Measurements from ENCODE around the gene NPTXR. TPM values are rescaled to one million over a fixed set of nuclear protein-coding genes. Genes with fewer than 3 reads are reported as not detected.

Gene NPTXR
- polyA plus RNA-seq, 1 experiment: 1.7 TPM

DNA sequence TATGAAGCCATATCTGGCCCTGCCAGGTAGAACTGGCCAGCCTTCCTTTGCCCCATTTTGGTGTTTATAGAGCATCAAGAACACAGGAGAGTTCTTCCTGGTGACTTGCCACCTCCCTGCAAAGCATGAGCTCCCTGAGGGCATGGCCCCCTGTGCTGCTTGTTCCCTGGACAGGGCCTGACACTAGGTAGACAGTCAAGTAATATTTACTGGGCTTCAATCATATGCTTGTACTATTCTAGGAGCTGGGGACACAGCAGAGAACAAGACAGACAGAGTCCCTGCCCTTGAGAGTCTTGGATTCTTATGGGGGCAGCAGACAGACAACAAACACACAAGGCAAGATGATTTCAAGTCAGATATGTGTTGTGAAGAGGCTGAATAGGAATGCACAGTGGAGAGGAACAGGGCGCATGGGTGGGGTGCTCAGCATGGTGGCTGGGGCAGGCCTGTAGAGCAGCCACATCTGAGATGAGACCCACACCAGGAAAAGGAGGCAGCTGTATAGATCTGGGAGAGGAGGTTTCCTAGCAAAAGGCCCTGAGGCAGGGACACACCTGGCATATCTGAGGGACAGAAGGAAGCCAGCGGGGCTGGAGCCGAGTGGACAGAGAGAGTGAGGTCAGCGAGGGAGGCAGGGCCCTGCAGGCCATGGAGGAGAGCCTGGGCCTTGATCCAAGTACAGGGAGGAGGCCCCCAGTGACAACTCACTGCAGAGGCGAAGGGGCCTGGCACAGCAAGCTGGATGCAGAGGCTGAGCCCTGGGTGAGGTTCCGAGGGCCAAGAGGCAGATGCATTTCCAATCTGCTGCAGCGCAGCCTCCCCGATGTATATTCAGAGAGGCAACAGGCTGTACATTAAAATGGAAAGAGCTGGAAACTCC, 38.4 kb upstream of the NPTXR start:
- POLR2A ChIA-PET: no interaction called here
- H3K27ac ChIP-seq (ENCODE audit: low read depth, low read length): peak overlapping the region; percentile 78
- CTCF ChIA-PET: interaction anchor here (0.5 to 7.5 kb wide), 3 partner anchors 11 to 137 kb away, joined by 3 to 32 read pairs (median 10); no protein-coding TSS in a partner anchor
- no peak overlapping the region for H3K4me3 ChIP-seq (ENCODE audit: low read depth, low read length)
- no peak for TF ChIP-seq CTCF (IDR thresholded peaks at IDR 0.05; ENCODE audit: low read depth, low read length)
- DNase-seq (ENCODE audit: low read depth, low spot score): no peak
- no peaks in the 10 kb centered on the region for H3K9me3 ChIP-seq (ENCODE audit: control insufficient read depth, insufficient read depth, low read length)
- peaks cover 5% of the 10 kb centered on the region for H3K27me3 ChIP-seq (ENCODE audit: control insufficient read depth, insufficient read depth, low read length)

DNA sequence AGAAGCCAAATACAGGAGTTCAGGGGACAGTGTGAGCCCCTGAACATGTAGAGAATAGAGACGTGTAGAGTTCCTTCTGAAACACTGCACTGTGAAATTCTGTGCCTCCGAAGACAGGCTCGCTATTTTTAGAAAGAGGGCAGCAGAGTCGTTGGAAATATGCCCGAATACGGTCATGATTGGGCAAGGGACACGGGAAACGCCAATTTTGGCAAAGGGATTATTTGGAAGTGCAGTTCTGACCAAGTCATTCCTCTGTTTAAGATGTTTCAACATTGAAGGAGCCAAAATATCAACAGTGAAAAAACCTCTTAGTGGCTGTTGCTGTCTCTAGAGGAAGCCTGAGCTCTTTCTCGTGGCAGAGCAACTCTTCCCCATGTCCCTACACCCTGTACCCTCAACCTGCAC, 37.6 kb upstream of the NPTXR start:
- Histone ChIP-seq H3K9me3 (ENCODE audit: control insufficient read depth, insufficient read depth, low read length) (no peaks in the 10 kb centered on the region), H3K27ac (ENCODE audit: low read depth, low read length) (peak overlapping the region; percentile 78)
- CTCF ChIA-PET: interaction anchor here (0.5 to 7.5 kb wide), 4 partner anchors 10 to 137 kb away, joined by 3 to 32 read pairs (median 7); no protein-coding TSS in a partner anchor

DNA sequence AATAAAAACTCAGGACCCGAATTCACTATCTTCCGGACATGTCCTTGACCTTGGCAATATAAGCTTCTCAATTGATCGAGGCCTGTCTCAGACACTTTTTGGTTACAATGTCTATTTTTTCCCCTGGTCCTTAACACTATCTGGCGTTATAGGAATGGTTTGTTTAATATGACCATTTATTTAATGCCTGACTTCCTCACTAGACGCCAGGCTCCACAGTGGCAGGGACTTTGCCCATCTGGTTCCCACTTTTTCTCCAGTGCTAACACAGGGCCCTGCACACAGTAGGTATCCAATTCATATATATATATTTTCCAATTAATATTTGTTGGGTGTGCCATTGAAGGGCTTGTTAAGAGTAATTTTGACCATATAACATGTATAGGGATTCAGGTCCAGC, 36.1 kb upstream of the NPTXR start:
- Histone ChIP-seq H3K27me3 (ENCODE audit: control insufficient read depth, insufficient read depth, low read length) (peaks cover 5% of the 10 kb centered on the region), H3K4me3 (ENCODE audit: low read depth, low read length) (no peak overlapping the region), H3K27ac (ENCODE audit: low read depth, low read length) (no peak overlapping the region), H3K9me3 (ENCODE audit: control insufficient read depth, insufficient read depth, low read length) (no peaks in the 10 kb centered on the region)
- no peak for TF ChIP-seq CTCF (IDR thresholded peaks at IDR 0.05; ENCODE audit: low read depth, low read length)
- CTCF ChIA-PET: interaction anchor here (7.5 kb wide), 1 partner anchor 10 kb away, joined by 32 read pairs; no protein-coding TSS in a partner anchor
- no peak for DNase-seq (ENCODE audit: low read depth, low spot score)
- POLR2A ChIA-PET: no interaction called here

More for the DNA sequence above, 37.6 kb upstream of the NPTXR start:
- no peak for TF ChIP-seq CTCF (IDR thresholded peaks at IDR 0.05; ENCODE audit: low read depth, low read length)
- Histone ChIP-seq H3K4me3 (ENCODE audit: low read depth, low read length) (peak overlapping the region; percentile 13; the same call in 1 of the 2 replicates), H3K27me3 (ENCODE audit: control insufficient read depth, insufficient read depth, low read length) (peaks cover 5% of the 10 kb centered on the region)
- DNase-seq (ENCODE audit: low read depth, low spot score): peak; percentile 56
- POLR2A ChIA-PET: interaction anchor here (0.9 kb wide), 1 partner anchor 43 kb away, joined by 3 read pairs; no protein-coding TSS in a partner anchor

DNA sequence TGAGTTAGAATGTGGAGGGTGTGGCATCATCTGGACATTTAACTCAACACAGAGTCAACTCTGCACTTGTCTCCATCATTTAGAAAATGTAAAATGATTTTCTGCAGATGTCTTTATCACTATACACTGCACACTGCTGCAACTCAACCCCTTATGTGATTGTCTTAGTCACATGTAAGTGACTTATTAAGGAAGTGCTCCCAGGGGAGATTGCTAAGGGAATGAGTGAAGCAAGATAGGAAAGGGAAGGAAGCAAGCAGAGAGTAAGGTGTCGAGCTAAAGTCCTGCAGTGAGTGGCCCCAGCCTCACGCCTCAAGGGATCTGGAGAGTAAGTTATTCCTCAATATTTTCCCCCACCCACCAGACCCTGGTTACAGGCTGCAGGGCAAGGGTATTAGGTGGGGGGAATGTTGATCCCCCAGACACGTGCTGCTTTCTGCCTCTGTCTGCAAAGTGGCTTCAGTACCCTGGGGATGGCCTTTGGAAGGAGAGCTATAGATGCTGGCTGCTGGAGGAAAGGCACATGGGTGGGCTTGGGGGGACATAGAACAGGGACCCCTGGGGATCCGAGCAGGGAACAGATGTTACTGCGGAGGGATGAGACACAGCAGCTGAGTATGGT, 35.4 kb upstream of the NPTXR start:
- POLR2A ChIA-PET: no interaction called here
- no peak for TF ChIP-seq CTCF (IDR thresholded peaks at IDR 0.05; ENCODE audit: low read depth, low read length)
- Histone ChIP-seq H3K4me3 (ENCODE audit: low read depth, low read length) (no peak overlapping the region), H3K27me3 (ENCODE audit: control insufficient read depth, insufficient read depth, low read length) (peaks cover 6% of the 10 kb centered on the region), H3K9me3 (ENCODE audit: control insufficient read depth, insufficient read depth, low read length) (no peaks in the 10 kb centered on the region), H3K27ac (ENCODE audit: low read depth, low read length) (no peak overlapping the region)
- CTCF ChIA-PET: interaction anchor here (1.4 to 7.5 kb wide), 2 partner anchors 10 to 124 kb away, joined by 4 to 32 read pairs; no protein-coding TSS in a partner anchor
- DNase-seq (ENCODE audit: low read depth, low spot score): no peak
